IPS DF 19.7 (cell line): ENCODE results near the gene HNRNPLL.
"Not testable (repeated sequence)": the region's sequence is repeated elsewhere in the genome, so short reads cannot be mapped to it uniquely, and the experiment has no call there.

Experiments
- DNase-seq: peaks from one replicate; pipeline ENCODE4 v3.0.0-alpha.2; 2013; ENCODE audit warnings: low read depth, low spot score

HNRNPLL gene

GRCh38 chr2:38553554-38553953 is 49.2 kb downstream of the HNRNPLL start:
- DNase-seq, result no peak

GRCh38 chr2:38552259-38552658 is 50.5 kb downstream of the HNRNPLL start:
- no peak for DNase-seq

- no peak for DNase-seq
Measured at GRCh38 chr2:38551746-38552145, 51.0 kb downstream of the HNRNPLL start.

GRCh38 chr2:38551171-38551570 is 51.6 kb downstream of the HNRNPLL start:
- DNase-seq, result no peak

- DNase-seq, result no peak
Measured at GRCh38 chr2:38549851-38550250, 52.9 kb downstream of the HNRNPLL start.

- no peak for DNase-seq
Measured at GRCh38 chr2:38549071-38549704, 53.5 kb downstream of the HNRNPLL start.

- no peak for DNase-seq
Measured at GRCh38 chr2:38547791-38548190, 54.9 kb downstream of the HNRNPLL start.

- DNase-seq, result no peak
Measured at GRCh38 chr2:38546585-38546984, 56.1 kb downstream of the HNRNPLL start.

- no peak for DNase-seq
Measured at GRCh38 chr2:38546064-38546463, 56.7 kb downstream of the HNRNPLL start.

GRCh38 chr2:38542248-38542631 is 60.5 kb downstream of the HNRNPLL start:
- not testable (repeated sequence) for DNase-seq

- no peak for DNase-seq
Measured at GRCh38 chr2:38540580-38541286, 62.0 kb downstream of the HNRNPLL start.

- no peak for DNase-seq
Measured at GRCh38 chr2:38539086-38539485, 63.6 kb downstream of the HNRNPLL start.

GRCh38 chr2:38537937-38538525 is 64.7 kb downstream of the HNRNPLL start:
- DNase-seq, result no peak

GRCh38 chr2:38537296-38537695 is 65.4 kb downstream of the HNRNPLL start:
- DNase-seq, result not testable (repeated sequence)

GRCh38 chr2:38535744-38536506 is 66.8 kb downstream of the HNRNPLL start:
- DNase-seq, result no peak

GRCh38 chr2:38535404-38535743 is 67.4 kb downstream of the HNRNPLL start:
- DNase-seq, result no peak

GRCh38 chr2:38534746-38535403 is 67.9 kb downstream of the HNRNPLL start:
- DNase-seq, result no peak

- no peak for DNase-seq
Measured at GRCh38 chr2:38533757-38534545, 68.8 kb downstream of the HNRNPLL start.

GRCh38 chr2:38533180-38533579 is 69.5 kb downstream of the HNRNPLL start:
- DNase-seq, result no peak

GRCh38 chr2:38532366-38532765 is 70.4 kb downstream of the HNRNPLL start:
- no peak for DNase-seq

- DNase-seq, result no peak
Measured at GRCh38 chr2:38529208-38529607, 73.5 kb downstream of the HNRNPLL start.
